Hepatocyte (in vitro differentiated cells): ENCODE data around the gene BAIAP2L1. TPM values are rescaled to one million over a fixed set of nuclear protein-coding genes. Genes with fewer than 3 reads are reported as not detected.

ENCODE experiments used
- DNase-seq: peaks from one replicate; pipeline ENCODE4 v3.0.0-alpha.2; 2016; ENCODE audit warnings: low spot score
- H2AFZ ChIP-seq: fragments of 200-600 bp; sonication (generic); 2 replicates; pipeline ENCODE4 v1.6.0; 2016; ENCODE audit warnings: antibody characterized with exemption, mild to moderate bottlenecking
- H3K27ac ChIP-seq: fragments of 200-600 bp; sonication (generic); 2 replicates; pipeline ENCODE4 v1.5.1; 2016; ENCODE audit warnings: mild to moderate bottlenecking
- H3K27me3 ChIP-seq: fragments of 200-600 bp; sonication (generic); 2 replicates; pipeline ENCODE4 v1.6.1; 2016
- H3K36me3 ChIP-seq: fragments of 200-600 bp; sonication (generic); replicated peaks from 2 replicates; pipeline ENCODE4 v1.5.1; 2016; ENCODE audit warnings: low read depth; ENCODE audit not compliant: insufficient read depth
- H3K4me1 ChIP-seq: fragments of 200-600 bp; sonication (generic); 2 replicates; pipeline ENCODE4 v1.5.1; 2016; ENCODE audit warnings: mild to moderate bottlenecking, moderate library complexity; ENCODE audit not compliant: insufficient read depth
- H3K4me2 ChIP-seq: fragments of 200-600 bp; sonication (generic); 2 replicates; pipeline ENCODE4 v1.6.0; 2016
- H3K4me3 ChIP-seq: fragments of 200-600 bp; sonication (generic); 2 replicates; pipeline ENCODE4 v1.5.1; 2016; ENCODE audit warnings: mild to moderate bottlenecking
- H3K79me2 ChIP-seq: fragments of 200-600 bp; sonication (generic); 2 replicates; pipeline ENCODE4 v1.6.0; 2017; ENCODE audit warnings: mild to moderate bottlenecking
- H3K9me2 ChIP-seq: fragments of 200-600 bp; sonication (generic); replicated peaks from 2 replicates; pipeline ENCODE4 v1.6.0; 2017; ENCODE audit warnings: mild to moderate bottlenecking; ENCODE audit not compliant: insufficient read depth
- H3K9me3 ChIP-seq: fragments of 200-600 bp; sonication (generic); 2 replicates; pipeline ENCODE4 v1.5.1; 2016; ENCODE audit warnings: low read depth, mild to moderate bottlenecking
- H4K20me1 ChIP-seq: fragments of 200-600 bp; sonication (generic); 2 replicates; pipeline ENCODE4 v1.6.0; 2016; ENCODE audit warnings: mild to moderate bottlenecking; ENCODE audit not compliant: insufficient read depth, poor library complexity, severe bottlenecking
- EZH2 ChIP-seq: fragments of 200-600 bp; sonication (generic); IDR thresholded peaks from 2 replicates; pipeline ENCODE4 v1.6.1; 2016; ENCODE audit warnings: antibody characterized with exemption, mild to moderate bottlenecking, borderline replicate concordance
- EZH2phosphoT487 ChIP-seq: fragments of 200-600 bp; sonication (generic); IDR thresholded peaks from one replicate; pipeline ENCODE4 v1.6.1; 2018; ENCODE audit warnings: antibody characterized with exemption, mild to moderate bottlenecking, low read depth, moderate library complexity; ENCODE audit not compliant: unreplicated experiment, severe bottlenecking
- WGBS: methylation state at CpG from one replicate; pipeline ENCODE4 v1.1.6; 2016; ENCODE audit warnings: low lambda C conversion rate; ENCODE audit errors: missing lambda C conversion rate; 5-methylcytosine and 5-hydroxymethylcytosine counted together
- polyA plus RNA-seq: library from polyadenylated mRNA; unstranded; fragments of >200 nt; fragmentation: Nextera tagmentation; extraction: Ambion mirVana; gene quantifications from 2 replicates; pipeline ENCODE4 v1.2.1, GENCODE V29; 2016
- total RNA-seq: library from RNA; depleted of rRNA; stranded (reverse); fragments of >200 nt; gene quantifications from 2 replicates; pipeline ENCODE4 v1.2.3, GENCODE V29; 2014
- TF ChIP-seq, protein P1 (sequence below): fragments of 200-600 bp; sonication (generic); IDR thresholded peaks from 2 replicates; pipeline ENCODE4 v1.5.1; 2016; ENCODE audit warnings: antibody characterized with exemption, mild to moderate bottlenecking; ENCODE audit not compliant: poor library complexity

BAIAP2L1 gene
- total and polyA plus RNA-seq, 2 experiments from 2014 or later, result 25.4 to 32.0 TPM

DNA sequence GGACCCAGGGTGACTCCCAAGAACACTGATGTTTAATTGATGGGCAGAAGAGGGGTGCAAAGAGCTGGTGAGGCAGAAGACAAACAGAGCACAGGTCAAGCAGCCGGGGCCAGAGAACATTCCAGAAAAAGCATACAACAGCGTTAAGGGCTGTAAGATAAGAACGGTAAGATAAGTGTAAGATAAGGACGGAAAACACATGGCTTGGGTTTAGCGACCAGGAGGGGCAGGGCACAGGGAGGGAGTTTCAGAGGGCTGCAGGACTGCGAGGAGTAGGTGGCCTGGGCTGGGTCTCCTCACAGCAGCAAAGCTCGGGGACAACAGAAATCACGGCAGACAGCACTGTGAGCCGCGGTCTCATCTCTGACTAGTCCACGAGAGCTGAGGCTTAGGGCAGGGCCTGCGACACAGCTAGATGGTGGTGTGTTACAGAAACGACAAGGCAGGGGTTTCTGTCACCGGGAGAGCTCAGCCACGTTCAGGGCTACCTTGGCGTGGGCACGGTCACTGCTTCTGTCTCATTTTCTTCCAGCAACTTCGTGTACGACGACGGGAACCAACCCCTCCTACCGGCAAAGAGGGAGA, 94.8 kb downstream of the BAIAP2L1 start:
- no peak for DNase-seq
- 42% methylated on average over 20 of the region's 22 CpGs for WGBS
- Histone ChIP-seq H3K9me3 (no peaks in the 10 kb centered on the region), H3K4me1 (peaks cover 21% of the 10 kb centered on the region), H2AFZ (no peak overlapping the region), H3K27me3 (no peaks in the 10 kb centered on the region), H3K79me2 (no peaks in the 10 kb centered on the region), H3K36me3 (no peaks in the 10 kb centered on the region), H3K4me3 (no peak overlapping the region), H3K9me2 (no peaks in the 10 kb centered on the region), H4K20me1 (no peaks in the 10 kb centered on the region), H3K4me2 (peak overlapping the region; percentile 38), H3K27ac (peak overlapping the region; percentile 51)
- TF ChIP-seq EZH2phosphoT487 (no peak), EZH2 (no peak)
- TF ChIP-seq, protein P1, sequence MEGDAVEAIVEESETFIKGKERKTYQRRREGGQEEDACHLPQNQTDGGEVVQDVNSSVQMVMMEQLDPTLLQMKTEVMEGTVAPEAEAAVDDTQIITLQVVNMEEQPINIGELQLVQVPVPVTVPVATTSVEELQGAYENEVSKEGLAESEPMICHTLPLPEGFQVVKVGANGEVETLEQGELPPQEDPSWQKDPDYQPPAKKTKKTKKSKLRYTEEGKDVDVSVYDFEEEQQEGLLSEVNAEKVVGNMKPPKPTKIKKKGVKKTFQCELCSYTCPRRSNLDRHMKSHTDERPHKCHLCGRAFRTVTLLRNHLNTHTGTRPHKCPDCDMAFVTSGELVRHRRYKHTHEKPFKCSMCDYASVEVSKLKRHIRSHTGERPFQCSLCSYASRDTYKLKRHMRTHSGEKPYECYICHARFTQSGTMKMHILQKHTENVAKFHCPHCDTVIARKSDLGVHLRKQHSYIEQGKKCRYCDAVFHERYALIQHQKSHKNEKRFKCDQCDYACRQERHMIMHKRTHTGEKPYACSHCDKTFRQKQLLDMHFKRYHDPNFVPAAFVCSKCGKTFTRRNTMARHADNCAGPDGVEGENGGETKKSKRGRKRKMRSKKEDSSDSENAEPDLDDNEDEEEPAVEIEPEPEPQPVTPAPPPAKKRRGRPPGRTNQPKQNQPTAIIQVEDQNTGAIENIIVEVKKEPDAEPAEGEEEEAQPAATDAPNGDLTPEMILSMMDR, result no peak

DNA sequence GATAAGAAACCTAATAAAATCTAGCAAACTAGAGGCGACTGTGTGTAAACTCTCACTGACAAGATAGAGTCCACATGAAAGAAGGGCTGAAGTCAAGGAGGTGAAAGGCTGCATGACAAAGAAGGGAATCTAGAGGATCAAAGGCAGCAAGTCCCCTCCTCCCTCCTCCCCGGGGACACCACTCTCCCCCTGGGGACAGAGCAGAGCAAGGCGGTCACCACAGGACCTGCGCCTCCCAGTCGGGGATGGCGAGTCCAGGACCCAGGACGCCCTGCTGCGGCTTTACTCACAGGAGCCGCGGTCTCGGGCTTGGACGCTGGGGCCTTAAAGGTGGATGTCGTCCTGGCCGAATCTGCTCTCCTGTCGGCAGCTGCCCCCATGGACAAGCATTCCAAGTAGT, 97.0 kb downstream of the BAIAP2L1 start:
- no peak overlapping the region for H2AFZ ChIP-seq
- TF ChIP-seq EZH2phosphoT487 (no peak), EZH2 (no peak)
- TF ChIP-seq, protein P1, result no peak

DNA sequence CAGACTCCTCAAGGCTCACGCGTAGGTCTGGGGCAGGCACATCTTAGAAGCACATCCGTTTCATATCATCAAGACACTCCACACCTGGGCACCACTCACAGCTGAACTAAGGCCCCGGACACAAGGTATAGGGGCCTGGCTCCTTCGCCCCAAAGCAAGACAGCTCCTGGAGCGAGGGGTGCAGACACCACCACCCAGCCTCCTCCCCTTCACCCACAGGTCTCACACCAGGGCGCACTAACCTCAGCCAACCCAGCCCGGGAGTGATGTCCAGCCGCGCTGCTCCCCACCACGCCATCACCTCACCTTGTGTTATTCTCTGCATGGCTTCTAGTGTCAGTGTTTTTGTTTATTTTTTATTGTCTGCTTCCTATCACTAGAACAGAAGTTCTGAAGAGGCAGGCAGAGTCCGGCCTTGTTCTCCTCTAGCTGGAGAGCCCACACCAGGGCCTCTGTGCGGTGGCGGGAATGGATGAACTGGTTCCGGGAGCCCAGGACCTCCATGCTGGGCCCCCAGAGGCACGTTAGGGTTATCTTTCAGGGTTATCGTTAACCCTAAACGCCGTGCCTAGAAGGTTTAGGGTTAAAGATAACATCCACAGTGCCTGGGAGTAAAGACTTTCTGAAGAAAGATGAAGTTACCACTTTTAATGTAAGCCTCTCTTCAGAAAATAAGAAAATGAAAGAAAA, 97.6 kb downstream of the BAIAP2L1 start:
- Histone ChIP-seq H3K4me2 (peak overlapping the region; percentile 62), H3K9me2 (no peaks in the 10 kb centered on the region), H3K36me3 (no peaks in the 10 kb centered on the region), H3K27ac (peak overlapping the region; percentile 49), H3K27me3 (no peaks in the 10 kb centered on the region), H4K20me1 (no peaks in the 10 kb centered on the region), H3K4me3 (no peak overlapping the region), H3K9me3 (no peaks in the 10 kb centered on the region), H2AFZ (no peak overlapping the region), H3K79me2 (no peaks in the 10 kb centered on the region), H3K4me1 (peaks cover 21% of the 10 kb centered on the region)
- DNase-seq, result no peak
- 64% methylated on average over 19 of the region's 19 CpGs for WGBS
- TF ChIP-seq, protein P1, result no peak
- TF ChIP-seq EZH2 (no peak), EZH2phosphoT487 (no peak)

More for the DNA sequence above, 97.0 kb downstream of the BAIAP2L1 start:
- H3K4me3 ChIP-seq, result no peak overlapping the region
- 27% methylated on average over 14 of the region's 15 CpGs for WGBS
- no peaks in the 10 kb centered on the region for H3K27me3 ChIP-seq
- DNase-seq, result no peak
- no peaks in the 10 kb centered on the region for H3K9me3 ChIP-seq
- H3K4me1 ChIP-seq, result peaks cover 21% of the 10 kb centered on the region
- H3K4me2 ChIP-seq, result peak overlapping the region; percentile 62
- H3K9me2 ChIP-seq, result no peaks in the 10 kb centered on the region
- no peaks in the 10 kb centered on the region for H4K20me1 ChIP-seq
- H3K36me3 ChIP-seq, result no peaks in the 10 kb centered on the region
- no peaks in the 10 kb centered on the region for H3K79me2 ChIP-seq
- peak overlapping the region; percentile 28 for H3K27ac ChIP-seq
